ENCODE data around the gene CDC25C.
A peak's percentile ranks its signal among the peaks of the same experiment; 100 is the strongest.

Gene CDC25C

GRCh38 chr5:138349852-138350562 lies 18.4 kb upstream of the CDC25C start:
- H4K8ac ChIP-seq (ENCODE audit: low read depth, low read length), result no peak overlapping the region
- peaks cover 3% of the 10 kb centered on the region for H3K79me1 ChIP-seq (ENCODE audit: low read depth, low read length)
- H3K4ac ChIP-seq (ENCODE audit: low read length), result no peak overlapping the region
- no peak overlapping the region for H3K9ac ChIP-seq (ENCODE audit: low read depth, low read length, poor library complexity)
- no peak overlapping the region for H2AFZ ChIP-seq (ENCODE audit: low read length)
- no peak overlapping the region for H3K18ac ChIP-seq (ENCODE audit: low read length)
- H3K23ac ChIP-seq (ENCODE audit: low read depth, low read length, poor library complexity), result no peak overlapping the region
- no peaks in the 10 kb centered on the region for H3K27me3 ChIP-seq (ENCODE audit: control insufficient read depth in 3 of 3, insufficient read depth in 3 of 3, low read depth in 1 of 3, low read length in 3 of 3)
- H3K36me3 ChIP-seq (replicated peaks in 1 of 2; ENCODE audit: control insufficient read depth in 2 of 2, insufficient read depth in 2 of 2, low read length in 2 of 2), result peaks cover 43 to 58% of the 10 kb centered on the region in 2 donors
- H3K4me1 ChIP-seq (ENCODE audit: control insufficient read depth in 2 of 2, insufficient read depth in 1 of 2, low read depth in 1 of 2, low read length in 2 of 2), result peaks cover 4 to 7% of the 10 kb centered on the region in 2 donors
- no peak overlapping the region for H2BK5ac ChIP-seq (ENCODE audit: low read length)
- no peak overlapping the region for H4K91ac ChIP-seq (ENCODE audit: low read depth, low read length, poor library complexity)
- no peak overlapping the region for H3K4me2 ChIP-seq (ENCODE audit: insufficient read depth, low read length, poor library complexity, severe bottlenecking)
- peaks cover 3 to 8% of the 10 kb centered on the region in 2 donors for H3K9me3 ChIP-seq (replicated peaks in 1 of 2; ENCODE audit: control insufficient read depth in 2 of 2, insufficient read depth in 1 of 2, low read depth in 1 of 2, low read length in 2 of 2)
- H3K27ac ChIP-seq (replicated peaks; ENCODE audit: low read length), result no peak overlapping the region
- no peak overlapping the region for H3K14ac ChIP-seq (ENCODE audit: low read length)
- no peak overlapping the region for H2AK5ac ChIP-seq (ENCODE audit: low read depth, low read length)
- no peak overlapping the region for H2BK15ac ChIP-seq (ENCODE audit: low read length)
- DNase-seq (ENCODE audit: low spot score), result no peak
- no peak overlapping the region for H2BK12ac ChIP-seq (ENCODE audit: low read length)
- H3K4me3 ChIP-seq (ENCODE audit: low read length in 2 of 2), result no peak overlapping the region
- no CpG with 5 or more reads among the region's 1 CpG for WGBS, 2 donors (ENCODE audit: extremely low coverage in 2 of 2, insufficient read length in 2 of 2, insufficient replicate concordance in 1 of 2)
- H2BK120ac ChIP-seq (ENCODE audit: low read depth, low read length), result no peak overlapping the region

DNA sequence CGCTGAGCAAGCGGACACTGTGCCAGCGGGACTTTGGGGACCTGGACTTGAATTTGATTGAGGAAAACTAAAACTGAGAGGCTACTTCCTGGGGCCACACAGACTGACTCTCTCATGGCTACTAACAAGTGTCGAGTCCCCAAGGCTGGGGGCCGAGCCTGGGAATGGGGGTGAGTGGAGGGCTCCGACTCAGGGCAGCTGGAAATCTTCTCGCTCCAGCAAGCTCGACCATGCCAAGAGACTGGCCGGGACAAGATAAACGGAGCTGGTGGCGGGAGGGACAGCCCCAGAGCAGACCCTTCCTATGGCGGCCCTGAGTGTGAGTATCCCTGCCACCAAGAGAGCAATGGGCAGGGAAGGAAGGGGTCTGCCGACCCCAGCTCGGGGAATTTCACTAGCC lies 15.3 kb upstream of the CDC25C start:
- H4K91ac ChIP-seq (ENCODE audit: low read depth, low read length, poor library complexity), result no peak overlapping the region
- H3K9me3 ChIP-seq (replicated peaks in 1 of 2; ENCODE audit: control insufficient read depth in 2 of 2, insufficient read depth in 1 of 2, low read depth in 1 of 2, low read length in 2 of 2), result peaks cover under 1 to 4% of the 10 kb centered on the region in 2 donors
- H3K27me3 ChIP-seq (ENCODE audit: control insufficient read depth in 3 of 3, insufficient read depth in 3 of 3, low read depth in 1 of 3, low read length in 3 of 3), result no peaks in the 10 kb centered on the region
- H2AFZ ChIP-seq (ENCODE audit: low read length), result no peak overlapping the region
- no peak overlapping the region for H4K8ac ChIP-seq (ENCODE audit: low read depth, low read length)
- no peak overlapping the region for H3K18ac ChIP-seq (ENCODE audit: low read length)
- no CpG with 5 or more reads among the region's 14 CpGs for WGBS, 2 donors (ENCODE audit: extremely low coverage in 2 of 2, insufficient read length in 2 of 2, insufficient replicate concordance in 1 of 2)
- H2BK15ac ChIP-seq (ENCODE audit: low read length), result no peak overlapping the region
- no peak overlapping the region for H3K23ac ChIP-seq (ENCODE audit: low read depth, low read length, poor library complexity)
- no peak overlapping the region for H3K4me3 ChIP-seq (ENCODE audit: low read length in 2 of 2)
- H2BK120ac ChIP-seq (ENCODE audit: low read depth, low read length), result no peak overlapping the region
- H2AK5ac ChIP-seq (ENCODE audit: low read depth, low read length), result no peak overlapping the region
- DNase-seq (ENCODE audit: low spot score), result no peak
- H3K4ac ChIP-seq (ENCODE audit: low read length), result no peak overlapping the region
- peaks cover 2% of the 10 kb centered on the region for H3K79me1 ChIP-seq (ENCODE audit: low read depth, low read length)
- peaks cover 52 to 85% of the 10 kb centered on the region in 2 donors for H3K36me3 ChIP-seq (replicated peaks in 1 of 2; ENCODE audit: control insufficient read depth in 2 of 2, insufficient read depth in 2 of 2, low read length in 2 of 2)
- no peak overlapping the region for H2BK12ac ChIP-seq (ENCODE audit: low read length)
- H3K4me1 ChIP-seq (ENCODE audit: control insufficient read depth in 2 of 2, insufficient read depth in 1 of 2, low read depth in 1 of 2, low read length in 2 of 2), result no peaks in the 10 kb centered on the region
- no peak overlapping the region for H3K9ac ChIP-seq (ENCODE audit: low read depth, low read length, poor library complexity)
- H3K14ac ChIP-seq (ENCODE audit: low read length), result no peak overlapping the region
- no peak overlapping the region for H2BK5ac ChIP-seq (ENCODE audit: low read length)
- no peak overlapping the region for H3K4me2 ChIP-seq (ENCODE audit: insufficient read depth, low read length, poor library complexity, severe bottlenecking)
- H3K27ac ChIP-seq (replicated peaks; ENCODE audit: low read length), result no peak overlapping the region

DNA sequence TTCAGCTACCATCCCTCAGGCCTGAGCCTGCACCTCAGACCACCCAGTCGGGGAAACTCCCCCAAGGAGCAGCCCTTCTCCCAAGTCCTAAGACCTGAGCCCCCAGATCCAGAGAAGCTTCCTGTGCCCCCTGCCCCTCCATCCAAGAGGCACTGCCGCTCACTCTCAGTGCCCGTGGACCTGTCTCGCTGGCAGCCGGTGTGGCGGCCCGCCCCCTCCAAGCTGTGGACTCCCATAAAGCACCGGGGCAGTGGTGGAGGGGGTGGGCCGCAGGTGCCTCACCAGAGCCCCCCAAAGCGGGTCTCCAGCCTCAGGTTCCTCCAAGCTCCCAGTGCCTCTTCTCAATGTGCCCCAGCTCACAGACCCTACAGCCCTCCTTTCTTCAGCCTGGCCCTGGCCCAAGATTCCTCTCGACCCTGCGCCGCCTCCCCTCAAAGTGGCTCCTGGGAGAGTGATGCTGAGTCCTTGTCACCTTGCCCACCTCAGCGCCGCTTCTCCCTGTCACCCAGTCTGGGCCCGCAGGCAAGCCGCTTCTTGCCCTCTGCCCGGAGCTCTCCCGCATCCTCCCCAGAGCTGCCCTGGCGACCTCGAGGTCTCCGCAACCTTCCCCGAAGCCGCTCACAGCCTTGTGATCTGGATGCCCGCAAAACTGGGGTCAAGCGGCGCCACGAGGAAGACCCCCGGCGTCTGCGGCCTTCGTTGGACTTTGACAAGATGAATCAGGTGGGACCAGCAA lies 13.5 kb upstream of the CDC25C start:
- Histone ChIP-seq H3K27me3 (ENCODE audit: control insufficient read depth in 3 of 3, insufficient read depth in 3 of 3, low read depth in 1 of 3, low read length in 3 of 3) (no peaks in the 10 kb centered on the region), H2BK12ac (ENCODE audit: low read length) (no peak overlapping the region), H4K8ac (ENCODE audit: low read depth, low read length) (no peak overlapping the region), H3K4me3 (ENCODE audit: low read length in 2 of 2) (no peak overlapping the region), H3K14ac (ENCODE audit: low read length) (no peak overlapping the region), H2BK120ac (ENCODE audit: low read depth, low read length) (no peak overlapping the region), H3K27ac (replicated peaks; ENCODE audit: low read length) (no peak overlapping the region), H3K23ac (ENCODE audit: low read depth, low read length, poor library complexity) (no peak overlapping the region), H3K4ac (ENCODE audit: low read length) (no peak overlapping the region), H3K79me1 (ENCODE audit: low read depth, low read length) (peaks cover 2% of the 10 kb centered on the region), H3K36me3 (replicated peaks in 1 of 2; ENCODE audit: control insufficient read depth in 2 of 2, insufficient read depth in 2 of 2, low read length in 2 of 2) (peaks cover 57 to 96% of the 10 kb centered on the region in 2 donors), H2BK5ac (ENCODE audit: low read length) (no peak overlapping the region), H3K9ac (ENCODE audit: low read depth, low read length, poor library complexity) (no peak overlapping the region), H3K9me3 (replicated peaks in 1 of 2; ENCODE audit: control insufficient read depth in 2 of 2, insufficient read depth in 1 of 2, low read depth in 1 of 2, low read length in 2 of 2) (no peaks in the 10 kb centered on the region), H2BK15ac (ENCODE audit: low read length) (no peak overlapping the region), H2AK5ac (ENCODE audit: low read depth, low read length) (no peak overlapping the region), H4K91ac (ENCODE audit: low read depth, low read length, poor library complexity) (no peak overlapping the region), H2AFZ (ENCODE audit: low read length) (no peak overlapping the region), H3K18ac (ENCODE audit: low read length) (no peak overlapping the region), H3K4me1 (ENCODE audit: control insufficient read depth in 2 of 2, insufficient read depth in 1 of 2, low read depth in 1 of 2, low read length in 2 of 2) (no peaks in the 10 kb centered on the region), H3K4me2 (ENCODE audit: insufficient read depth, low read length, poor library complexity, severe bottlenecking) (no peak overlapping the region)
- WGBS, 2 donors (ENCODE audit: extremely low coverage in 2 of 2, insufficient read length in 2 of 2, insufficient replicate concordance in 1 of 2), result no CpG with 5 or more reads among the region's 32 CpGs
- no peak for DNase-seq (ENCODE audit: low spot score)

- DNase-seq (ENCODE audit: low spot score), result no peak
- no peak overlapping the region for H3K23ac ChIP-seq (ENCODE audit: low read depth, low read length, poor library complexity)
- H2BK15ac ChIP-seq (ENCODE audit: low read length), result no peak overlapping the region
- no peak overlapping the region for H2AK5ac ChIP-seq (ENCODE audit: low read depth, low read length)
- no peak overlapping the region for H4K91ac ChIP-seq (ENCODE audit: low read depth, low read length, poor library complexity)
- no peak overlapping the region for H3K27ac ChIP-seq (replicated peaks; ENCODE audit: low read length)
- H3K36me3 ChIP-seq (replicated peaks in 1 of 2; ENCODE audit: control insufficient read depth in 2 of 2, insufficient read depth in 2 of 2, low read length in 2 of 2), result peaks cover 21 to 50% of the 10 kb centered on the region in 2 donors
- H3K4me3 ChIP-seq (ENCODE audit: low read length in 2 of 2), result peak overlapping the region in 1 of 2 donors; percentile 76
- no peak overlapping the region for H3K18ac ChIP-seq (ENCODE audit: low read length)
- H3K79me1 ChIP-seq (ENCODE audit: low read depth, low read length), result peaks cover 2% of the 10 kb centered on the region
- no peak overlapping the region for H3K4ac ChIP-seq (ENCODE audit: low read length)
- no peak overlapping the region for H3K9ac ChIP-seq (ENCODE audit: low read depth, low read length, poor library complexity)
- H3K4me2 ChIP-seq (ENCODE audit: insufficient read depth, low read length, poor library complexity, severe bottlenecking), result peak overlapping the region; percentile 72
- no peaks in the 10 kb centered on the region for H3K9me3 ChIP-seq (replicated peaks in 1 of 2; ENCODE audit: control insufficient read depth in 2 of 2, insufficient read depth in 1 of 2, low read depth in 1 of 2, low read length in 2 of 2)
- H2BK120ac ChIP-seq (ENCODE audit: low read depth, low read length), result no peak overlapping the region
- no CpG with 5 or more reads among the region's 3 CpGs for WGBS, 2 donors (ENCODE audit: extremely low coverage in 2 of 2, insufficient read length in 2 of 2, insufficient replicate concordance in 1 of 2)
- H2AFZ ChIP-seq (ENCODE audit: low read length), result no peak overlapping the region
- no peak overlapping the region for H3K14ac ChIP-seq (ENCODE audit: low read length)
- no peak overlapping the region for H4K8ac ChIP-seq (ENCODE audit: low read depth, low read length)
- H3K4me1 ChIP-seq (ENCODE audit: control insufficient read depth in 2 of 2, insufficient read depth in 1 of 2, low read depth in 1 of 2, low read length in 2 of 2), result peaks cover 2 to 9% of the 10 kb centered on the region in 2 donors
- no peak overlapping the region for H2BK5ac ChIP-seq (ENCODE audit: low read length)
- no peaks in the 10 kb centered on the region for H3K27me3 ChIP-seq (ENCODE audit: control insufficient read depth in 3 of 3, insufficient read depth in 3 of 3, low read depth in 1 of 3, low read length in 3 of 3)
- no peak overlapping the region for H2BK12ac ChIP-seq (ENCODE audit: low read length)
Measured at GRCh38 chr5:138340008-138340407, 8.4 kb upstream of the CDC25C start.

Measured in neuronal stem cell (in vitro differentiated cells).